Nephron progenitor cell (in vitro differentiated cells): ENCODE data around the gene TMEM14B.
"Not testable (repeated sequence)": the region's sequence is repeated elsewhere in the genome, so short reads cannot be mapped to it uniquely, and the experiment has no call there.

Source experiments
- DNase-seq: peaks from one replicate; pipeline ENCODE4 v3.0.0; 2021
- H3K27ac Mint-ChIP-seq: 2 replicates; pipeline ENCODE4 v1.8.0; 2021; ENCODE audit warnings: mild to moderate bottlenecking, moderate library complexity, mixed read lengths
- H3K27me3 Mint-ChIP-seq: 2 replicates; pipeline ENCODE4 v1.8.0; 2021; ENCODE audit warnings: mild to moderate bottlenecking, low read depth, mixed read lengths; ENCODE audit not compliant: poor library complexity
- H3K36me3 Mint-ChIP-seq: 2 replicates; pipeline ENCODE4 v1.8.0; 2021; ENCODE audit warnings: low read depth, mixed read lengths
- H3K4me1 Mint-ChIP-seq: 2 replicates; pipeline ENCODE4 v1.8.0; 2021; ENCODE audit warnings: mixed read lengths
- H3K4me3 Mint-ChIP-seq: 2 replicates; pipeline ENCODE4 v1.8.0; 2021; ENCODE audit warnings: mild to moderate bottlenecking, moderate library complexity, mixed read lengths
- H3K9me3 Mint-ChIP-seq: 2 replicates; pipeline ENCODE4 v1.8.0; 2021; ENCODE audit warnings: mild to moderate bottlenecking, moderate library complexity, mixed read lengths
- CTCF ChIP-seq: fragments of 200-600 bp; sonication (generic); IDR thresholded peaks from 2 replicates; pipeline ENCODE4 v1.5.0; 2021; ENCODE audit warnings: antibody characterized with exemption

The TMEM14B gene

GRCh38 chr6:10742251-10742650 is 5.4 kb upstream of the TMEM14B start:
- Mint-ChIP-seq H3K36me3 (peaks cover 38% of the 10 kb centered on the region), H3K4me3 (no peak overlapping the region), H3K4me1 (peaks cover 18% of the 10 kb centered on the region), H3K9me3 (no peaks in the 10 kb centered on the region), H3K27me3 (peaks cover 10% of the 10 kb centered on the region), H3K27ac (peak overlapping the region; percentile 72)
- no peak for DNase-seq
- no peak for TF ChIP-seq CTCF

GRCh38 chr6:10743515-10743914 is 4.1 kb upstream of the TMEM14B start:
- H3K9me3 Mint-ChIP-seq = no peaks in the 10 kb centered on the region
- peaks cover 7% of the 10 kb centered on the region for H3K27me3 Mint-ChIP-seq
- H3K4me3 Mint-ChIP-seq = no peak overlapping the region
- DNase-seq = no peak
- no peak for TF ChIP-seq CTCF
- H3K27ac Mint-ChIP-seq = no peak overlapping the region
- peaks cover 26% of the 10 kb centered on the region for H3K4me1 Mint-ChIP-seq
- peaks cover 32% of the 10 kb centered on the region for H3K36me3 Mint-ChIP-seq

GRCh38 chr6:10745116-10745515 is 2.5 kb upstream of the TMEM14B start:
- DNase-seq = no peak
- no peak overlapping the region for H3K4me3 Mint-ChIP-seq
- H3K36me3 Mint-ChIP-seq = peaks cover 18% of the 10 kb centered on the region
- H3K27ac Mint-ChIP-seq = no peak overlapping the region
- peaks cover 42% of the 10 kb centered on the region for H3K4me1 Mint-ChIP-seq
- no peak for TF ChIP-seq CTCF
- no peaks in the 10 kb centered on the region for H3K9me3 Mint-ChIP-seq
- peaks cover 3% of the 10 kb centered on the region for H3K27me3 Mint-ChIP-seq

- Mint-ChIP-seq H3K27me3 (peaks cover 3% of the 10 kb centered on the region), H3K4me3 (peak overlapping the region; percentile 96), H3K27ac (peak overlapping the region; percentile 70), H3K4me1 (peaks cover 54% of the 10 kb centered on the region), H3K36me3 (peaks cover 24% of the 10 kb centered on the region), H3K9me3 (no peaks in the 10 kb centered on the region)
- TF ChIP-seq CTCF = no peak
- no peak for DNase-seq
These were observed 722 bp upstream of the TMEM14B start for GRCh38 chr6:10746915-10747250.

- no peak for DNase-seq
- peaks cover 3% of the 10 kb centered on the region for H3K27me3 Mint-ChIP-seq
- no peak for TF ChIP-seq CTCF
- H3K27ac Mint-ChIP-seq = peak overlapping the region; percentile 96
- peaks cover 54% of the 10 kb centered on the region for H3K4me1 Mint-ChIP-seq
- H3K36me3 Mint-ChIP-seq = peaks cover 45% of the 10 kb centered on the region
- no peaks in the 10 kb centered on the region for H3K9me3 Mint-ChIP-seq
- peak overlapping the region; percentile 96 for H3K4me3 Mint-ChIP-seq
These were observed 2.1 kb downstream of the TMEM14B start for GRCh38 chr6:10749734-10750133.

- H3K36me3 Mint-ChIP-seq = peaks cover 54% of the 10 kb centered on the region
- H3K9me3 Mint-ChIP-seq, DNase-seq: not testable (repeated sequence)
These were observed 3.0 kb downstream of the TMEM14B start for GRCh38 chr6:10750568-10750967.

GRCh38 chr6:10751757-10752156 is 4.2 kb downstream of the TMEM14B start:
- H3K27me3 Mint-ChIP-seq, H3K4me3 Mint-ChIP-seq, H3K9me3 Mint-ChIP-seq, DNase-seq: not testable (repeated sequence)
- H3K4me1 Mint-ChIP-seq = peaks cover 45% of the 10 kb centered on the region
- H3K36me3 Mint-ChIP-seq = peaks cover 62% of the 10 kb centered on the region
- H3K27ac Mint-ChIP-seq = peak overlapping the region; percentile 43

More at GRCh38 chr6:10750568-10750967, 3.0 kb downstream of the TMEM14B start:
- H3K27me3 Mint-ChIP-seq = not testable (repeated sequence)
- Mint-ChIP-seq H3K27ac (peak overlapping the region; percentile 96), H3K4me1 (peaks cover 49% of the 10 kb centered on the region), H3K4me3 (peak overlapping the region; percentile 96)
